Lower leg skin (tissue), 4 donors: Measurements from ENCODE around the gene PXMP2. TPM values are rescaled to one million over a fixed set of nuclear protein-coding genes. Genes with fewer than 3 reads are reported as not detected.

Source experiments
- DNase-seq, 2 donors: peaks; one replicate each; pipeline ENCODE4 v3.0.0-alpha.2; 2019; ENCODE audit warnings: low spot score in 2 of 2
- H3K4me3 ChIP-seq: fragments of 200-600 bp; sonication (generic); 2 replicates; pipeline ENCODE4 v1.5.1; 2017; ENCODE audit warnings: mild to moderate bottlenecking, low read depth; ENCODE audit not compliant: poor library complexity, severe bottlenecking
- POLR2A ChIP-seq, 2 donors: fragments of 450-650 bp; IDR thresholded peaks; one replicate each; pipeline ENCODE4 v1.6.1; 2016 to 2017; ENCODE audit warnings: antibody characterized with exemption in 2 of 2, mild to moderate bottlenecking in 1 of 2, moderate library complexity in 1 of 2
- WGBS, 2 donors: methylation state at CpG; one replicate each; pipeline ENCODE4 v1.1.5; 2018; 5-methylcytosine and 5-hydroxymethylcytosine counted together
- intact Hi-C: fragments of 100-400 bp; cut with DNase I; formaldehyde crosslinking; loops from one replicate; pipeline ENCODE4 v1.15.0; 2023; ENCODE audit warnings: low total_unique reads
- total RNA-seq, 4 donors: library from RNA; depleted of rRNA; stranded (reverse); fragments of >200 nt; gene quantifications; one replicate each; pipeline ENCODE4 v1.1.0, GENCODE V29; 2016
- TF ChIP-seq, protein P1 (sequence below), 3 donors: fragments of 450-650 bp; IDR thresholded peaks; one replicate each; pipeline ENCODE4 v1.5.1; 2016; ENCODE audit warnings: antibody characterized with exemption in 3 of 3, mild to moderate bottlenecking in 3 of 3, moderate library complexity in 2 of 3

Gene PXMP2
- total RNA-seq, 4 donors from 2014 or later = 13.7 to 33.4 (median 19.1) TPM

DNA sequence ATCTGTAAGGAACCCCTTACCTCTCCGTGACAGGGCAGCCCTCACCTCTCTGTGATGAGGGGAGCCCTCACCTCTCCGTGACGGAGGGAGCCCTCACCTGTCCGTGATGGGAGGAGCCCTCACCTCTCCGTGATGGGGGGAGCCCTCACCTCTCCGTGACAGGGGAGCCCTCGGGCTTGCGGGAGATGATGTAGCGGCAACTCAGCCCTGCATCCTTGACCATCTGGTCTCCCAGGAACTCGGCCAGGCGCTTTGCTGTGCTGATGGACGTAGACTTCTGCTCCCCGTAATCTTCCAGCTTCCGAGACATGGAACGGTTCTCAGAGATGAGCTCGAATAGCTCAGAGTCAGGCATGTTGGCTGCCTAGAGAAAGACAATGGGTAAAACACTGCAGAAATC, 28.2 kb upstream of the PXMP2 start:
- TF ChIP-seq, protein P1, sequence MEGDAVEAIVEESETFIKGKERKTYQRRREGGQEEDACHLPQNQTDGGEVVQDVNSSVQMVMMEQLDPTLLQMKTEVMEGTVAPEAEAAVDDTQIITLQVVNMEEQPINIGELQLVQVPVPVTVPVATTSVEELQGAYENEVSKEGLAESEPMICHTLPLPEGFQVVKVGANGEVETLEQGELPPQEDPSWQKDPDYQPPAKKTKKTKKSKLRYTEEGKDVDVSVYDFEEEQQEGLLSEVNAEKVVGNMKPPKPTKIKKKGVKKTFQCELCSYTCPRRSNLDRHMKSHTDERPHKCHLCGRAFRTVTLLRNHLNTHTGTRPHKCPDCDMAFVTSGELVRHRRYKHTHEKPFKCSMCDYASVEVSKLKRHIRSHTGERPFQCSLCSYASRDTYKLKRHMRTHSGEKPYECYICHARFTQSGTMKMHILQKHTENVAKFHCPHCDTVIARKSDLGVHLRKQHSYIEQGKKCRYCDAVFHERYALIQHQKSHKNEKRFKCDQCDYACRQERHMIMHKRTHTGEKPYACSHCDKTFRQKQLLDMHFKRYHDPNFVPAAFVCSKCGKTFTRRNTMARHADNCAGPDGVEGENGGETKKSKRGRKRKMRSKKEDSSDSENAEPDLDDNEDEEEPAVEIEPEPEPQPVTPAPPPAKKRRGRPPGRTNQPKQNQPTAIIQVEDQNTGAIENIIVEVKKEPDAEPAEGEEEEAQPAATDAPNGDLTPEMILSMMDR (IDR thresholded peaks at IDR 0.05) = no peak
- no peak for TF ChIP-seq POLR2A (IDR thresholded peaks at IDR 0.05)
- intact Hi-C loops = no loop called here
- DNase-seq = no peak
- WGBS, 2 donors = 92 to 95% methylated on average over 16 of the region's 16 CpGs
- no peak overlapping the region for H3K4me3 ChIP-seq

DNA sequence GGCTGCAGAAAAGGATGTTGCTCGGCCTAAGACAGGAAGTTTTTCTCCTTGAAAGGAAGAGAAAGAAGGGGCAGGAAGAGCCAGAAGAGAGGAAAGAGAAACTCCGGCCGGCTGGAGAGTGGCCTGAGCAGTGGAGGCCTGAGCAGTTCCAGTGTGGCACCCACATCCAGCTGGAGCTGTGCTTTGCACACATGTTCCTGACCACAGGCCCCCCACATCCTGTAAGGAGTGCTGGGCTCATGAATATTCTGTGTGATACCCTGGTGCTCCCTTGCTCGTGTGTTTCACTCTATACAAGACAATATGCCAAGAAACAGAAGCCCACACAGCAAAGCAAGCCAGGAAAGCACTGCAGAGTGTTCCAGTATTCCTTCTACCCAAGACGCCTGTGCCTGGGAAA, 27.3 kb upstream of the PXMP2 start:
- intact Hi-C loops = no loop called here
- no peak for DNase-seq
- H3K4me3 ChIP-seq = no peak overlapping the region
- WGBS, 2 donors = 76 to 90% methylated on average over 5 of the region's 5 CpGs
- TF ChIP-seq POLR2A (IDR thresholded peaks at IDR 0.05) = no peak
- TF ChIP-seq, protein P1 (IDR thresholded peaks at IDR 0.05) = no peak

DNA sequence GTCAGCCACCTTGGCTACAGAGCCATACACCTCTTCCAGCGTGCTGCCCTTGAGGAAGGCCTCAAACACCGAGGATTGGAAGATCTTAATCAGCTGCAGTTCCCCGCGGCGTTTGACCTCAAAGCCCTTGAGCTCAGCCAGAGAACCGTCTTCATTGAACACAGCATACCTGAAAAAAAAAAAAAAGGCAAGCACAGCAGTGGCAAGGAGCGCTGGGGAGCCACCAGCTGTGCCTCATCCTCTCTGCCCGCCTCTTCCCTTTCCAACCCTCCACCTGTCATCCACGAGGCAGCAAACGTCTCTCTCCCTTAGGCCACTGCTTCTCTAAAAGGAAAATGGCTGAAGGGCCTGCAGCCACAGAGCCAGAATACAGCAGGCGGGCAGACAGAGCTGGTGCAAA, 26.4 kb upstream of the PXMP2 start:
- intact Hi-C loops = no loop called here
- no peak overlapping the region for H3K4me3 ChIP-seq
- TF ChIP-seq, protein P1 (IDR thresholded peaks at IDR 0.05) = no peak
- TF ChIP-seq POLR2A (IDR thresholded peaks at IDR 0.05) = no peak
- DNase-seq = no peak
- WGBS, 2 donors = 87 to 88% methylated on average over 11 of the region's 11 CpGs

DNA sequence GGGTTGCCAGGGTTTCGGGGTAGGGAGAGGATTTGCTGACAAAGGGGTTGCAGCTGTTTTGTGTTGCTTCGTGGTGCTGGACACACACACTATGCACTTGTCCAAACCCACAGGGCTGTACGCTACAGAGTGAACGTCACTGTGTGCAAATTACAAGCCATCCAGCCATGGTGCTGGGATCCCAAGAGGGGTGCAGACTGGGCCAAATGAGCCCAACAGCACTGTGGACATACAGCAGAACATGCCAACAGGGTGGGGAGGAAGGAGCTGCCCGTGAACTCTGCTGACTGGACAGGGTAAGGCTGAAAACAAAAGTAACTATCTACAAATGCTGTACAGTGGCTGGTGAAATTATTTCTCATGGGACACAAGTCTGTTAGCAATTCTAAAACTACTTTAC, 25.4 kb upstream of the PXMP2 start:
- H3K4me3 ChIP-seq = no peak overlapping the region
- intact Hi-C loops = no loop called here
- DNase-seq = no peak
- WGBS, 2 donors = 74 to 86% methylated on average over 5 of the region's 5 CpGs
- TF ChIP-seq, protein P1 (IDR thresholded peaks at IDR 0.05) = no peak
- no peak for TF ChIP-seq POLR2A (IDR thresholded peaks at IDR 0.05)

DNA sequence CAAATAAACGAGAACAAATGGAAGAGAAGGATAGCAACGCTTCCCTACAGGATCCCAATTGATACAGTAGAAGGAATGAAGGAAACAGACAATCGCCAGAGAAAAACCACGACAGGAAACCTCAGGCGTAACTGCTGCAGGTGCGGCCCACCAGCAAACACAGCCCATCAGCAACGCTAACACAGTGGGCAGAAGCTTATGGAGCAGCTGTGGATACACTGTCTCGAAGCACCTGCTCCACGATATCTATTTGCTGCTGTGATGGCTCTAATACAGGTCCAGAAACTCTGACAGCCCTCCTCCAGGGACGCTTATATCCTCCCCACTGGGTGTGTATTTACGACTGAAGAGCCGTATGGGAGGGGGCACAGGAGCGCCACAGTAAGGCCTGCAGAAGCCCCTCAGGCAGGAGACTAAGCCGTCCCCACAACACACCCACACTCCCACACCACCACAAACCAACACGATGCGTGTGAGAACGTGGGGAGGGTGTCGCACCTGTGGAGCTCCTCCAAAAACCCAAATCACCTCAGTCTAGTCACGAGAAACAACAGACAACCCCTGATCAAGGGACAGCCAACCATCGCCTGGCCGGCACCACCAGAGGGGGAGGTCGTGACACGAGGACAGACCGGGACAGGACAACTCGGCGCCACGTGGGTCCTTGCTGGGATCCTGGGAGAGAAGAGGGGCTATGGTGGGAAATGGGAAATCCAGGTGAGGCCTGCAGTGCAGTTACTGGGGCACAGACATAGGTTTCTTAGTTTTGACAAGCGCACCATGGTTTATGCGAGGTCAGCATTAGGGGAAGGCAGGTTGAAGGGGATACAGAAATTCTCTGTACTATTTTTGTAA, 24.3 kb upstream of the PXMP2 start:
- TF ChIP-seq, protein P1 (IDR thresholded peaks at IDR 0.05) = no peak
- no peak for TF ChIP-seq POLR2A (IDR thresholded peaks at IDR 0.05)
- no peak for DNase-seq
- WGBS, 2 donors = 86 to 87% methylated on average over 29 of the region's 29 CpGs
- H3K4me3 ChIP-seq = no peak overlapping the region
- intact Hi-C loops = no loop called here
